ENCODE results near the gene PCSK7.

GRCh38 chr11:117193130-117194020 lies 38.5 kb downstream of the PCSK7 start:
- TF ChIP-seq CTCF (IDR thresholded peaks at IDR 0.05) (no peak), POLR2A (IDR thresholded peaks at IDR 0.05) (no peak), POLR2AphosphoS5 (IDR thresholded peaks at IDR 0.05) (no peak)

Data from prostate gland (tissue), 2 donors.